Spinal cord (tissue), 10 donors: ENCODE results near the gene HUNK. TPM values are rescaled to one million over a fixed set of nuclear protein-coding genes. Genes with fewer than 3 reads are reported as not detected.

Experiments
- DNase-seq, 6 donors: peaks; one replicate each; pipeline versions ENCODE4 v3.0.0 to v3.0.0-alpha.2; 2013 to 2015; ENCODE audit warnings: low spot score in 6 of 6, low read depth in 4 of 6
- H3K27ac ChIP-seq: one replicate; pipeline ENCODE4 v1.5.1; 2013; ENCODE audit warnings: low read depth, low read length, control low read depth
- H3K27me3 ChIP-seq: one replicate; pipeline ENCODE4 v1.6.1; 2013; ENCODE audit warnings: low read length; ENCODE audit not compliant: control insufficient read depth, insufficient read depth
- H3K36me3 ChIP-seq: one replicate; pipeline ENCODE4 v1.6.1; 2013; ENCODE audit warnings: low read length; ENCODE audit not compliant: control insufficient read depth, insufficient read depth
- H3K4me1 ChIP-seq: one replicate; pipeline ENCODE4 v1.6.1; 2013; ENCODE audit warnings: low read length; ENCODE audit not compliant: control insufficient read depth, insufficient read depth
- H3K4me3 ChIP-seq: one replicate; pipeline ENCODE4 v1.5.1; 2013; ENCODE audit warnings: low read depth, low read length, control low read depth
- H3K9me3 ChIP-seq: one replicate; pipeline ENCODE4 v1.6.1; 2013; ENCODE audit warnings: low read length; ENCODE audit not compliant: control insufficient read depth, insufficient read depth
- WGBS: methylation state at CpG from one replicate; pipeline ENCODE4 v1.1.5; 2013; ENCODE audit warnings: missing lambda C conversion rate; ENCODE audit not compliant: insufficient coverage; 5-methylcytosine and 5-hydroxymethylcytosine counted together
- polyA plus RNA-seq, 2 donors: library from polyadenylated mRNA; unstranded; fragments of 120-200 nt; gene quantifications; one replicate each; pipeline ENCODE4 v1.2.1, GENCODE V29; 2013; ENCODE audit not compliant: insufficient read length in 2 of 2
- total RNA-seq, 2 donors: library from RNA; depleted of rRNA in 1 of 2; stranded (reverse); fragments of 120-200 nt in 1 of 2; fragments of >200 nt in 1 of 2; gene quantifications; one replicate each; pipeline versions ENCODE4 v1.2.3 to v1.2.4, GENCODE V29; 2013 to 2014
- donor health status: healthy.

Gene HUNK
- total and polyA plus RNA-seq, 4 donors = 3.0 to 8.2 (median 6.3) TPM

DNA sequence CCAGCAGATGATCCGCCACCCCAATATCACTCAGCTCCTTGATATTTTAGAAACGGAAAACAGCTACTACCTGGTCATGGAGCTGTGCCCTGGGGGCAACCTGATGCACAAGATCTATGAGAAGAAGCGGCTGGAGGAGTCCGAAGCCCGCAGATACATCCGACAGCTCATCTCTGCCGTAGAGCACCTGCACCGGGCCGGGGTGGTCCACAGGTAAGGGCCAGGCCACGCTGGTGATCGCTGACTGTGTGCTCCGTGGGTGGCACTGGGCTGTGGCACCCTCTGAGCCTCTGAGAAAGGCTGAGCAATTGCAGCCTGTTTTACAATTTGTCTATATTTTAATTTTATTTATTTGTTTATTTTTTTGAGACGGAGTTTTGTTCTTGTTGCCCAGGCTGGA is 51.7 kb downstream of the HUNK start:
- peaks cover 2% of the 10 kb centered on the region for H3K4me1 ChIP-seq
- peaks cover 6% of the 10 kb centered on the region for H3K36me3 ChIP-seq
- DNase-seq = no peak
- 97% methylated on average over 10 of the region's 13 CpGs for WGBS
- H3K27me3 ChIP-seq = no peaks in the 10 kb centered on the region
- H3K27ac ChIP-seq = no peak overlapping the region
- H3K9me3 ChIP-seq = peaks cover 4% of the 10 kb centered on the region
- no peak overlapping the region for H3K4me3 ChIP-seq

DNA sequence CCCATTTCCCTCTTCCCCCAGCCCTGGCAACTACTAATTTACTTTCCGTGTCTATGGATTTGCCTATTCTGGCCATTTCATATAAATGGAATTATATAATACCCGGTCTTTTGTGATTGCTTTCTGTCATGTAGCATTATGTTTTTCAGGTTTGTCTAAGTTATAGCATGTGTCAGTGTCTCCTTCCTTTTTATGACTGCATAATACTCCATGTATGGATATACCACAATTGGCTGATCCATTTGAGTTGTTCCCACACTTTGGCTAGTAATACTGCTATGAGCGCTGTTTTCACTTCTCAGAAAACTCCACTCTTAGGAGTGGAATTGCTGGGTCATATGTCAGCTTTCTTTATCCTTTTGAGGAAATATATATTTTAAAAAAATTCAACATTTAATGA is 53.7 kb downstream of the HUNK start:
- H3K4me1 ChIP-seq = peaks cover 7% of the 10 kb centered on the region
- H3K36me3 ChIP-seq = peaks cover 6% of the 10 kb centered on the region
- WGBS = no CpG with 5 or more reads among the region's 3 CpGs
- H3K9me3 ChIP-seq = peaks cover 2% of the 10 kb centered on the region
- H3K27ac ChIP-seq = no peak overlapping the region
- DNase-seq = no peak
- H3K4me3 ChIP-seq = no peak overlapping the region
- H3K27me3 ChIP-seq = no peaks in the 10 kb centered on the region

DNA sequence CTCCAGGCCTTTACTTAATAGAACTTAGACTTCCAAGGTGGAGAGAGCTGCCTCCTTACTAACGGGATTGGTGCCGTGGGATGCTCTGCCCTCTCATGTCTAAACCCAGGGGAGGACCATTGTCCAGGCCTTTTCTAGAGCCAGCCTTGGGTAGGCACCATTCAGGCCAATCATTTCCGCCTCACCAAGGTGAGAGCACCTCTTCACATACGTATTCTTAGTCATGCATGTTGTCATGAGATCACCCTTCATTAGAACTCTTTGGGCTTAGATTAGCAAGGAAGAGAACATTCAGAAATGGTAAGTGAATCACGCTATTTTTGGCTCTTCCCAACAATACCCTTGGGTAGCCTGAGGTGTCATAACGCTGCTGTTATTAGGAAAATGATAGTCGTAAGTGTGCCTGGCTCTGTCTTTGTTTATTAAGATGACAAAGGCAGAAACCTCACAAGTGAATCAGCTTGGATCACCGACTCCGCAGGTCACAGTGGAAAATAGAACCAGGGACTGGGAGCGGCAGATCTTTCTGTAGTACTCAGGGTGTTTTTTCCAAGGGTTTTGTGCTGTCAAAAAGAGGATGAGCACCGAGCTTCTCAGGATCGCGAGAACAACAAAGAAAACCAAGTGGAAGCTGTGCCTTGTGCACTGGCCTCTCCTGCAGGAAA is 55.0 kb downstream of the HUNK start:
- Histone ChIP-seq H3K9me3 (peaks cover 2% of the 10 kb centered on the region), H3K4me1 (peaks cover 10% of the 10 kb centered on the region), H3K27ac (no peak overlapping the region), H3K27me3 (no peaks in the 10 kb centered on the region), H3K36me3 (peaks cover 6% of the 10 kb centered on the region), H3K4me3 (no peak overlapping the region)
- WGBS = 70% methylated on average over 9 of the region's 13 CpGs
- peak in 1 of 6 donors; percentile 57 for DNase-seq

DNA sequence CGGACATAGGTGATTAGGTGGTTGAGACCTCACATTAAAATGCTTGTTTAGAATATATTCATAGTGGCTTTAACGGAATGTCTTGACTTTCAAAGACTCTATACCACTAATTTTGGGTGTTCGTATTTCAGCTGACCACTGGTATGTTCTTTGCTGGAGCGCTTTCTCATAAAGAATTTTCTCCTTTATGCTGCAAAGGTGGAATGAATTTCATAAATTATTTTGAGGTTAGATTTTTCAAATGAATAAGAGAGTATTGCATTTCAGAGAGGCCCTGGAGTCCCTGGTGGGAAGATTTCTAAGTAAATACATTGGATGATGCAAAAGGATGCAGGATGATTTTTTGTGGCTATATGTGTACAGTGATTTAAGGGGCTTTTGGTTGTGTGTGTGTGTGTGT is 55.8 kb downstream of the HUNK start:
- Histone ChIP-seq H3K4me1 (peaks cover 10% of the 10 kb centered on the region), H3K9me3 (peaks cover 2% of the 10 kb centered on the region), H3K27ac (no peak overlapping the region), H3K4me3 (no peak overlapping the region), H3K27me3 (no peaks in the 10 kb centered on the region), H3K36me3 (peaks cover 6% of the 10 kb centered on the region)
- no peak for DNase-seq
- whole genome bisulfite sequencing = no CpG with 5 or more reads among the region's 4 CpGs

DNA sequence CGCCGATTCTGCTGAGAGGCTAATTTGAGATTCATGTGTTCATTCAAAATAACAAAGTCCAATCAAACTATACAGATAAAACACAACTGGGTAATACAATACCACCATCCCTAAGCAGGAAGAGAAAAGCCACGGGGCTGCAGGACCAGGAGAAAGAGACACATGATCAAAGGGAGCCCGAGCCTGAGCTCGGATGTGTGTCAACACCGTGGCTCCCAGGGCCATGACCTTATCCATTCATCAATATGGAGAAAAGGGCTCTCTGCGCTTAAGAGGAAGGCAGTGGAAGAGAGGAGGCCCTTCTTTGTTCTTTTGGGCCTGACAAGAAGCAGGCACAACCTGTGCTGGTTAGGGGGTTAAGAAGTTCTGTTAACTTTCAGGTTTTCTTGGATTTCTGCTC is 56.7 kb downstream of the HUNK start:
- H3K27me3 ChIP-seq = no peaks in the 10 kb centered on the region
- peaks cover 2% of the 10 kb centered on the region for H3K9me3 ChIP-seq
- WGBS = 100% methylated on average over 1 of the region's 7 CpGs
- H3K4me3 ChIP-seq = no peak overlapping the region
- peaks cover 10% of the 10 kb centered on the region for H3K4me1 ChIP-seq
- no peak overlapping the region for H3K27ac ChIP-seq
- peaks cover 4% of the 10 kb centered on the region for H3K36me3 ChIP-seq
- DNase-seq = no peak

DNA sequence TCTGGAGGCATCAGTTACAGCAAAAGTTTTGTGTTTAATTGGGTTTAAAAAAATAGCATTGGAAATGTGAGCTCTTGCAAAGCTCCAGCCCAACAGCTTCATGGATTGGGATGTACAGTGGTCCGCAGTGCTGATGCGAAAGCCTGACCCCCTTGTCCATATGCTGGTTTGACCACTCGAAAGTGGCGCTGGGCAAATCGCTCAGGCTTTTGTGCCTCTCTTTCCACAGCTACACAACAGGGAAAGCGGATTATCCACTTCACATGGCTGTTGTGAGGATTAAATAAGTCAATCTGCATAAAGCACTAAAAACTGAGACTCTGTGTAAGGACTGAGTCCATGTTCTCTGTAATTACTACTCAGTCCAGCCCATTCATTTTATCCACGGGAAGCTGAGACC is 57.2 kb downstream of the HUNK start:
- Histone ChIP-seq H3K4me1 (peaks cover 10% of the 10 kb centered on the region), H3K9me3 (peaks cover 2% of the 10 kb centered on the region), H3K27me3 (no peaks in the 10 kb centered on the region), H3K4me3 (no peak overlapping the region), H3K27ac (no peak overlapping the region), H3K36me3 (peaks cover 2% of the 10 kb centered on the region)
- 82% methylated on average over 3 of the region's 7 CpGs for WGBS
- DNase-seq = no peak

DNA sequence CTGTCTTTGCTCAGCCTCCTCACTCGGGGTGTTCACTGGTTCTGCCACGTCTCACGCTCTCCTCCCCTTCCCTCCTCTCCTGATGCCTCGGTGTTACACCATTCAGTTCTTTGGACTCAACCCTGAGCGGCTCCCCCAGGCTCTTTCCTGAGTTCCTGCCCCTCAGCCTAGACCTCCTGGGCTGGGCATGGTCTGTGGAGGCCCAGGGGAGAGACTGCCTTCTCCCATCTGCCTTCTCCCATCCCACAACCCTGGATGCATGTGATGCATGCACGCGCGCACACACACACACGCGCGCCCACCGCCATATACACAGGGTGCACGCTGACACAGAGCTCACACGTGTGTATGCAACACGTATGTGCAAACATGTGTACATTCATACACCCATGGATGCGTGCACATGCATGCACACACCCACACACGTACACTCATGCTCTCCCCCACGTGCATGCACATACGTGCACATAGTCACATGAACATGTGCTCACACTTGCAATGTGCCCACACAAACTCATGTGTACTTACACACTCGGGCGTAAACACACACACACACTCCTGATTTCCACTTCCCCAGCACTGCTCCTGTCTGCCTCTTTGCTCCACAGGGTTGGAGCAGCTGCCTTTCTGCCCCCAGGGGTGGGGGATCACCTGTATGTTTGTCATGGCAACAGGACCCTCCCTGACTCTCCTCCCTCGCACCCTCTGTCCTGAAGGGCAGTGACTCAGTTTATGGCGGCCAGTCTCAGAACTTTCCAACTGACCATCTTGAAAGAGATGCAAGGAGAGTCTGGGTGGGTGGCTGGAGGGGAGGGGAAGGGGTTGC is 59.0 kb downstream of the HUNK start:
- WGBS = 90% methylated on average over 21 of the region's 23 CpGs
- Histone ChIP-seq H3K9me3 (no peaks in the 10 kb centered on the region), H3K4me1 (peaks cover 10% of the 10 kb centered on the region), H3K4me3 (no peak overlapping the region), H3K27me3 (no peaks in the 10 kb centered on the region), H3K27ac (no peak overlapping the region), H3K36me3 (no peaks in the 10 kb centered on the region)
- DNase-seq = no peak

DNA sequence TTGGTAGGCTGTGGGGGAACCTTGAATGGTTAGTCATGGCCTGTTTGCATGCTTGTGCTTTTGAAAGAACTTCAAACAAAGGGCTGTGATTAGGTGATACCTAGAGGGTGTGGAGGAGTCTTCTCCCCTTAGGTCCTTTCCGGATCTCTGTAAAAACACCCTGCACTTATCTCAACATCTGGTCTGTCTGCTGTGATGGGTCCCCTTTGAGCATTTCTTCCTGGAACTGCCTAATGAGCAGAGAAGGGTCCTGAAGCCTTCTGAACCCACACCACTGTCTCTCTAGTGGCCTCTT is 59.6 kb downstream of the HUNK start:
- Histone ChIP-seq H3K4me3 (no peak overlapping the region), H3K9me3 (no peaks in the 10 kb centered on the region), H3K27ac (no peak overlapping the region), H3K36me3 (no peaks in the 10 kb centered on the region), H3K27me3 (no peaks in the 10 kb centered on the region), H3K4me1 (peaks cover 10% of the 10 kb centered on the region)
- DNase-seq = no peak
- no CpG with 5 or more reads among the region's 1 CpG for WGBS

DNA sequence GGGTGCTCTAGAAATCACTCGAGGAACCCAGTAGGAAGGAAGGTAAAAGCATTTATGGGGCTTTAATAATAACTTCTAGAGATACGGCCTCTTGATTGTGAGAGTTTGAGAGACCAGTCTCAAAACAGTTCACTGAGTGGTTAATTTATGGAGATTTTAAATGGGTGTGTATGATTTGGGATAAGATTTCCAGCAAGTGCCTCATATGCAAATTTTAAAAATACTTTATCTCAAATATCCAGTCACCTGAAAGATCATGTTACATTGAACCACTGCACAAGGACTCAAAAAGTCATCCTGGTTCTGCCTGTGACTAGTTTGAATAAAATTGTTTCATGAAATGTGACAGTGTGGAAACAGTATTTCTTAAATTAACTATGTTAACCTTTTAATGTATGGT is 64.5 kb downstream of the HUNK start:
- Histone ChIP-seq H3K27ac (no peak overlapping the region), H3K4me3 (no peak overlapping the region), H3K27me3 (no peaks in the 10 kb centered on the region), H3K36me3 (no peaks in the 10 kb centered on the region), H3K9me3 (no peaks in the 10 kb centered on the region), H3K4me1 (no peaks in the 10 kb centered on the region)
- 40% methylated on average over 1 of the region's 2 CpGs for WGBS
- DNase-seq = no peak
